ENCODE data around the gene MYADML2.
"Not testable (repeated sequence)": the region's sequence is repeated elsewhere in the genome, so short reads cannot be mapped to it uniquely, and the experiment has no call there.

MYADML2 gene

DNA sequence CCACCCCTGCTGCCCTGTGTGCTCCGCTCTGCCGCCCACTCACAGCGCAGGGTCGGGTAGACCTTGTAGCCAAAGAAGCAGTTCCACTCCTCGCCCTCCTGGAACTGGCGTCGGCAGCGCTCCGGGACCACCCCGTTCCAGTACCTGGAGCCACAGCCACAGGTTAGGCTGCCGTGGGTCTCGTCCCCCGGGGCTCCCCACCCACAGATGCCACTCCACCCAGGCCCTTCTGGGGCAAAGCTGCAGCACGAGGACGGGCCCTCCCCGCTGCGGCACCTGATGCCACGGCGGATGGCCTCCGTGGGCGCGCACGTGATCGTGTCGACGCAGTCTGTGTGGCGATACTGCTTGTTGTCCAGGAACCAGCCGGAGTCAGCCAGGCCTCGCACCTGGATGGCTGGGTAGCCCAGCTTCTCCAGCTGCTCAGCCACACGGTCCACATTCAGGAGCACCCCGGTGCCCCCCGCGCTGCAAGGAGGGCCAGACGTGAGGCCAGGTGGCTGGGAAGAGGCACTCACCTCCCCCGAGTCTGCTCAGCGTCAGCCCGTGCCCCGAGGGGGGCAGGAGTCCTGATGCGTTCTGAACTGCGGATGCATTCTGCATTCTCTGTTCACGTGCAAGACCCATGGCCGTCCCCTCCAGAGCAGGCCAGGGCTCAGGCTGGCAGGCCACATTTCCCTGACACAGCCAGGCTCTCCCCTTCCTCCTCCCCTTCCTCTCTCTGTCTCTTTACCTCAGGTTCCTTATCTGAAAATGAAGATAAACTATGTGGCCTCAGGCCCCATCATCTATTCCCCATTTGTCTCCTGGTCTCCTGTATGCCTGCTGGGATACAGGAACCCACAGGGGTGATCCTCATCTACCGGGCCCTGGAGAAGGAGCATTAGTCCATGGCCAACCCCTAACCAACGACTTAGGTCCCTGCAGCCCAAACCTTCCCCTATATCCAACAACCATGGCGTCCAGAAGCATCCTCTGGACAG lies 9.9 kb upstream of the MYADML2 start:
- no peak overlapping the region for H2BK120ac ChIP-seq (ENCODE audit: low read depth, low read length)
- peak overlapping the region; percentile 45 for H3K23ac ChIP-seq (ENCODE audit: low read length)
- H2BK15ac ChIP-seq (replicated peaks; ENCODE audit: low read depth) = no peak overlapping the region
- peaks cover 6% of the 10 kb centered on the region for H3K27me3 ChIP-seq (ENCODE audit: insufficient read depth, low read length, poor library complexity)
- no peak overlapping the region for H3K4me2 ChIP-seq (ENCODE audit: low read length)
- H3K9ac ChIP-seq (ENCODE audit: low read length) = no peak overlapping the region
- H3K79me2 ChIP-seq (ENCODE audit: control insufficient read depth, insufficient read depth, low read length) = no peaks in the 10 kb centered on the region
- H2BK5ac ChIP-seq (ENCODE audit: low read length) = no peak overlapping the region
- no peaks in the 10 kb centered on the region for H3K79me1 ChIP-seq (ENCODE audit: low read length)
- H4K8ac ChIP-seq (ENCODE audit: low read depth, low read length) = no peak overlapping the region
- no peaks in the 10 kb centered on the region for H3K4me1 ChIP-seq (ENCODE audit: control insufficient read depth, low read depth, low read length)
- peak overlapping the region; percentile 42 for H3K56ac ChIP-seq (ENCODE audit: low read length)
- H3K4me3 ChIP-seq (ENCODE audit: low read length) = no peak overlapping the region
- no peak overlapping the region for H2AK5ac ChIP-seq (ENCODE audit: low read length)
- no peak overlapping the region for H3K18ac ChIP-seq (ENCODE audit: low read length)
- no CpG with 5 or more reads among the region's 45 CpGs for WGBS (ENCODE audit: extremely low coverage, insufficient coverage, low lambda C conversion rate)
- no peak for DNase-seq
- H3K27ac ChIP-seq (ENCODE audit: low read depth, low read length) = no peak overlapping the region
- no peak overlapping the region for H3K4ac ChIP-seq (ENCODE audit: low read depth, low read length)
- H4K5ac ChIP-seq (ENCODE audit: low read length) = no peak overlapping the region
- no peaks in the 10 kb centered on the region for H3K36me3 ChIP-seq (ENCODE audit: control insufficient read depth, insufficient read depth, low read length)

DNA sequence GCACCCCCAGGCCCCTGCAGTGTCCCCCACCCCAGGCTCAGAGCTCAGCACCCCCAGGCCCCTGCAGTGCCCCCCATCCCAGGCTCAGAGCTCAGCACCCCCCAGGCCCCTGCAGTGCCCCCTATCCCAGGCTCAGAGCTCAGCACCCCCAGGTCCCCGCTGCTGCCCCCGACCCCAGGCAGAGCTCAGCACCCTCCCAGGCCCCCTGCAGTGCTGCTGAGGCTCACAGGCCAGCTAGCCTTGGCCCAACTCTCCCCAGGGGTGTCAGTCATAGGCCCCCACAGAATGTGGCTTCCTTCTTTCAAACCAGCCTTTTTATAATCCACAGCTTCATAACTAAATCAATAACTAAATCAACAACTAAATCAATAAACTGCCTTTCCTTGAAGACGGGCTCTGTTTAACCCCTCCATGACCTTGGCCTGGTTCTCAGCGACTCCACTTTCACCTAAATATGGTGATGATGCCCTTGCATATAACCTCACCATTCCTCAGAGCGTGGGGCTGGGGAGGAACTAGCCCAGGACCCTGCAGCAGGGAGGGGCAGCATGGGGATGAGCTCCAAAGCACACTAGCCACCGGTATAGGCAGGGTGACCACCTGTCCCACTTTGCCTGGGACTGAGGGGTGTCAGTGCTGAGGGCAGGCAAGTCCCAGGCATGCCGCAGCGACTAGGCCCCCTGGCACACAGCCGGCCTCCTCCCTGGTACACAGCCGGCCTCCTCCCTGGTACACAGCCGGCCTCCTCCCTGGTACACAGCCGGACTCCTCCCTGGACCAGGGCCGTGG lies 8.9 kb upstream of the MYADML2 start:
- WGBS (ENCODE audit: extremely low coverage, insufficient coverage, low lambda C conversion rate) = 100% methylated on average over 1 of the region's 13 CpGs
- H3K36me3 ChIP-seq (ENCODE audit: control insufficient read depth, insufficient read depth, low read length) = no peaks in the 10 kb centered on the region
- H3K23ac ChIP-seq (ENCODE audit: low read length) = no peak overlapping the region
- H3K79me2 ChIP-seq (ENCODE audit: control insufficient read depth, insufficient read depth, low read length) = no peaks in the 10 kb centered on the region
- no peaks in the 10 kb centered on the region for H3K4me1 ChIP-seq (ENCODE audit: control insufficient read depth, low read depth, low read length)
- no peak overlapping the region for H4K5ac ChIP-seq (ENCODE audit: low read length)
- H2BK5ac ChIP-seq (ENCODE audit: low read length) = no peak overlapping the region
- H3K27me3 ChIP-seq (ENCODE audit: insufficient read depth, low read length, poor library complexity) = peaks cover 6% of the 10 kb centered on the region
- H3K4ac ChIP-seq (ENCODE audit: low read depth, low read length) = no peak overlapping the region
- no peak overlapping the region for H2BK15ac ChIP-seq (replicated peaks; ENCODE audit: low read depth)
- no peaks in the 10 kb centered on the region for H3K79me1 ChIP-seq (ENCODE audit: low read length)
- H3K4me2 ChIP-seq (ENCODE audit: low read length) = no peak overlapping the region
- no peak overlapping the region for H3K9ac ChIP-seq (ENCODE audit: low read length)
- no peak for DNase-seq
- no peak overlapping the region for H2BK120ac ChIP-seq (ENCODE audit: low read depth, low read length)
- no peak overlapping the region for H4K8ac ChIP-seq (ENCODE audit: low read depth, low read length)
- no peak overlapping the region for H3K18ac ChIP-seq (ENCODE audit: low read length)
- H3K27ac ChIP-seq (ENCODE audit: low read depth, low read length) = no peak overlapping the region
- no peak overlapping the region for H3K4me3 ChIP-seq (ENCODE audit: low read length)
- peak overlapping the region; percentile 15 for H3K56ac ChIP-seq (ENCODE audit: low read length)
- H2AK5ac ChIP-seq (ENCODE audit: low read length) = no peak overlapping the region

DNA sequence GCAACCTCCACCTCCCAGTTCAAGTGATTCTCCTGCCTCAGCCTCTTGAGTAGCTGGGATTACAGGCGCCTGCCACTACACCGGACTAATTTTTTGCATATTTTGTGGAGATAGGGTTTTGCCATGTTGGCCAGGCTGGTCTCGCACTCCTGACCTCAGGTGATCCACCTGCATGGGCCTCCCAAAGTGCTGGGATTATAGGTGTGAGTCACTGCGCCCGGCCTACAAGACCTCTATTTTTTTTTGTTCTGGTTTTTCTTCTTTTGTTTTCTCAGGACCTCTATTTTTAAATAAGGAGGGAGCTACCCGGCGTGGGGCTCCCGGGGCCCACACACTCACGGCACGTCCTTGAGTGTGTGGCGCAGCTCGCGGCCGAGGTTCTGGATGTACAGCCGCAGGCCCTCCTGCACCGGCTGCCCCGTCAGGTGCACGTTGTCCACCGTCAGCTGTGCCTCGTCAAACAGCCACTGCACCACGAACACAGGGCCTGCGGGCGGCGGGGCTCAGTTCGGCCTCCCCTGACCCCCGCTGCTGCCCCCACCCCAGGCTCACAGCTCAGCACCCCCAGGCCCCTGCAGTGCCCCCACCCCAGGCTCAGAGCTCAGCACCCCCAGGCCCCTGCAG lies 8.1 kb upstream of the MYADML2 start:
- Histone ChIP-seq H3K4me2 (ENCODE audit: low read length) (no peak overlapping the region), H3K18ac (ENCODE audit: low read length) (no peak overlapping the region), H2AK5ac (ENCODE audit: low read length) (no peak overlapping the region), H3K36me3 (ENCODE audit: control insufficient read depth, insufficient read depth, low read length) (no peaks in the 10 kb centered on the region), H3K79me1 (ENCODE audit: low read length) (no peaks in the 10 kb centered on the region), H3K4ac (ENCODE audit: low read depth, low read length) (no peak overlapping the region), H3K4me1 (ENCODE audit: control insufficient read depth, low read depth, low read length) (no peaks in the 10 kb centered on the region), H3K23ac (ENCODE audit: low read length) (no peak overlapping the region), H3K27me3 (ENCODE audit: insufficient read depth, low read length, poor library complexity) (peaks cover 6% of the 10 kb centered on the region), H3K9ac (ENCODE audit: low read length) (no peak overlapping the region), H4K5ac (ENCODE audit: low read length) (no peak overlapping the region), H4K8ac (ENCODE audit: low read depth, low read length) (no peak overlapping the region), H3K56ac (ENCODE audit: low read length) (no peak overlapping the region), H3K4me3 (ENCODE audit: low read length) (no peak overlapping the region), H2BK120ac (ENCODE audit: low read depth, low read length) (no peak overlapping the region), H2BK5ac (ENCODE audit: low read length) (no peak overlapping the region), H3K79me2 (ENCODE audit: control insufficient read depth, insufficient read depth, low read length) (no peaks in the 10 kb centered on the region), H3K27ac (ENCODE audit: low read depth, low read length) (no peak overlapping the region), H2BK15ac (replicated peaks; ENCODE audit: low read depth) (no peak overlapping the region)
- no CpG with 5 or more reads among the region's 26 CpGs for WGBS (ENCODE audit: extremely low coverage, insufficient coverage, low lambda C conversion rate)
- no peak for DNase-seq

DNA sequence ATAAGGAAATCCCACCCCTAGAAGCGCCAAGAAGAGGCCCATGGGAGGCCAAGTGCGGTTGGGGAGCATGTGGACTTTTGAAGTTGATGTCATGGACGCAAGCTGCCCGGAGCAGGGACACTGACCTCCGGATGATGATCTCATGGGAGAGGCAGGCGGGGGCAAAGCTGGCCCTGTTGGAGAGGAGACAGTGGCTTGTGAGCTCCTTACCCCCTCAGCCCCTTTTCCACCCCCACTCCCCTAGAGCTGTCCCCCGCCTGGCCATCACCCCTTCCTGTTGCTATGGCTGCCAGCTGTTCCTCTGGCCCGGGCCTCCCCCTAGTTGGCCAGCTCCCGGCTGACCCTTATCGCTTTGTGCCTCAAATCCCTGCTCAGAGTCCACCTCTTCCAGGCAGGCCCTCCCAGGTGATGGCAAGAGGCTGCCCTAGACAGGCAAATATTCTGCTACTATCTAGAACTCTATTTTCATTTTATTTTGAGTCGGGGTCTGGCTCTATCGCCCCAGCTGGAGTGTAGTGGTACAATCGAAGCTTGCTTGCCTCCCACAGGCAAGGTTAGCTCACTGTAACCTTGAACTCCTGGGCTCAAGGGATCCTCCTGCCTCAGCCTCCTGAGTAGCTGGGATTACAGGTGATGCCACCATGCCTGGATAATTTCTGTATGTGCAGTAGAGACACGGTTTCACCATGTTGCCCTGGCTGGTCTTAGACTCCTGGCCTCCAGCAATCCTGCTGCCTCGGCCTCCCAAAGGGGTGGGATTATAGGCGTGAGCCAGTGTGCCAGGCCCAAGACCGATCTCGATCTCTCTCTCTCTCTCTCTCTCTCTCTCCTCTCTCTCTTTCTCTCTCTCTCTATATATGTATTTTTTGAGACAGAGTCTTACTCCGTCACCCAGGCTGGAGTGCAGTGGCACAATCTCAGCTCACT lies 7.4 kb upstream of the MYADML2 start:
- Histone ChIP-seq H4K5ac (ENCODE audit: low read length) (no peak overlapping the region), H3K18ac (ENCODE audit: low read length) (no peak overlapping the region), H3K23ac (ENCODE audit: low read length) (no peak overlapping the region), H3K56ac (ENCODE audit: low read length) (no peak overlapping the region), H3K27ac (ENCODE audit: low read depth, low read length) (no peak overlapping the region), H3K79me2 (ENCODE audit: control insufficient read depth, insufficient read depth, low read length) (no peaks in the 10 kb centered on the region), H3K9ac (ENCODE audit: low read length) (no peak overlapping the region), H2AK5ac (ENCODE audit: low read length) (no peak overlapping the region), H3K4me2 (ENCODE audit: low read length) (no peak overlapping the region), H3K4me1 (ENCODE audit: control insufficient read depth, low read depth, low read length) (no peaks in the 10 kb centered on the region), H2BK5ac (ENCODE audit: low read length) (no peak overlapping the region), H3K4ac (ENCODE audit: low read depth, low read length) (no peak overlapping the region), H2BK120ac (ENCODE audit: low read depth, low read length) (no peak overlapping the region), H3K4me3 (ENCODE audit: low read length) (no peak overlapping the region), H3K27me3 (ENCODE audit: insufficient read depth, low read length, poor library complexity) (peaks cover 6% of the 10 kb centered on the region), H2BK15ac (replicated peaks; ENCODE audit: low read depth) (no peak overlapping the region), H3K36me3 (ENCODE audit: control insufficient read depth, insufficient read depth, low read length) (no peaks in the 10 kb centered on the region), H3K79me1 (ENCODE audit: low read length) (no peaks in the 10 kb centered on the region), H4K8ac (ENCODE audit: low read depth, low read length) (no peak overlapping the region)
- WGBS (ENCODE audit: extremely low coverage, insufficient coverage, low lambda C conversion rate) = no CpG with 5 or more reads among the region's 19 CpGs
- DNase-seq = no peak

DNA sequence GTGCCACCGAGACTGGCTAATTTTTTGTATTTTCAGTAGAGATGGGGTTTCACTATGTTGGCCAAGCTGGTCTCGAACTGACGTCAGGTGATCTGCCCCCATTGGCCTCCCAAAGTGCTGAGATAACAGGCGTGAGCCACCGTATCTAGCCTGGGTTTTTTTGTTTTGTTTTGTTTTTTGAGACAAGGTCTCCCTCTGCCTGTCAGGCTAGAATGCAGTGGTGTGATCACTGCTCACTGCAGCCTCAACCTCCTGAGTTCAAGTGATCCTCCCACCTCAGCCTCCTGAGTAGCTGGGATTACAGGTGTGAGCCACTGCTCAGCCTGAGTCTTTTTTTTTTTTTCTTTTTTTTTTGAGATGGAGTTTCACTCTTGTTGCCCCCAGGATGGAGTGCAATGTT lies 6.4 kb upstream of the MYADML2 start:
- H3K23ac ChIP-seq (ENCODE audit: low read length); H2BK15ac ChIP-seq (replicated peaks; ENCODE audit: low read depth); H3K4me3 ChIP-seq (ENCODE audit: low read length); H2BK120ac ChIP-seq (ENCODE audit: low read depth, low read length); H2AK5ac ChIP-seq (ENCODE audit: low read length); H3K79me2 ChIP-seq (ENCODE audit: control insufficient read depth, insufficient read depth, low read length); H3K9ac ChIP-seq (ENCODE audit: low read length); H3K4me1 ChIP-seq (ENCODE audit: control insufficient read depth, low read depth, low read length); H3K79me1 ChIP-seq (ENCODE audit: low read length); H3K27ac ChIP-seq (ENCODE audit: low read depth, low read length); H4K5ac ChIP-seq (ENCODE audit: low read length); H3K4ac ChIP-seq (ENCODE audit: low read depth, low read length); H3K18ac ChIP-seq (ENCODE audit: low read length); H2BK5ac ChIP-seq (ENCODE audit: low read length); H4K8ac ChIP-seq (ENCODE audit: low read depth, low read length); DNase-seq; H3K56ac ChIP-seq (ENCODE audit: low read length); H3K36me3 ChIP-seq (ENCODE audit: control insufficient read depth, insufficient read depth, low read length); H3K4me2 ChIP-seq (ENCODE audit: low read length); H3K27me3 ChIP-seq (ENCODE audit: insufficient read depth, low read length, poor library complexity): not testable (repeated sequence)
- no CpG with 5 or more reads among the region's 5 CpGs for WGBS (ENCODE audit: extremely low coverage, insufficient coverage, low lambda C conversion rate)
